Nephron progenitor cell (in vitro differentiated cells): ENCODE measurements around the gene STK33.
A peak's percentile ranks its signal among the peaks of the same experiment; 100 is the strongest.

Experiments used
- DNase-seq: peaks from one replicate; pipeline ENCODE4 v3.0.0; 2021
- H3K27ac Mint-ChIP-seq: 2 replicates; pipeline ENCODE4 v1.8.0; 2021; ENCODE audit warnings: mild to moderate bottlenecking, moderate library complexity, mixed read lengths
- H3K27me3 Mint-ChIP-seq: 2 replicates; pipeline ENCODE4 v1.8.0; 2021; ENCODE audit warnings: mild to moderate bottlenecking, low read depth, mixed read lengths; ENCODE audit not compliant: poor library complexity
- H3K36me3 Mint-ChIP-seq: 2 replicates; pipeline ENCODE4 v1.8.0; 2021; ENCODE audit warnings: low read depth, mixed read lengths
- H3K4me1 Mint-ChIP-seq: 2 replicates; pipeline ENCODE4 v1.8.0; 2021; ENCODE audit warnings: mixed read lengths
- H3K4me3 Mint-ChIP-seq: 2 replicates; pipeline ENCODE4 v1.8.0; 2021; ENCODE audit warnings: mild to moderate bottlenecking, moderate library complexity, mixed read lengths
- H3K9me3 Mint-ChIP-seq: 2 replicates; pipeline ENCODE4 v1.8.0; 2021; ENCODE audit warnings: mild to moderate bottlenecking, moderate library complexity, mixed read lengths
- TF ChIP-seq, protein P1 (sequence below): fragments of 200-600 bp; sonication (generic); IDR thresholded peaks from 2 replicates; pipeline ENCODE4 v1.5.0; 2021; ENCODE audit warnings: antibody characterized with exemption

Gene STK33

DNA sequence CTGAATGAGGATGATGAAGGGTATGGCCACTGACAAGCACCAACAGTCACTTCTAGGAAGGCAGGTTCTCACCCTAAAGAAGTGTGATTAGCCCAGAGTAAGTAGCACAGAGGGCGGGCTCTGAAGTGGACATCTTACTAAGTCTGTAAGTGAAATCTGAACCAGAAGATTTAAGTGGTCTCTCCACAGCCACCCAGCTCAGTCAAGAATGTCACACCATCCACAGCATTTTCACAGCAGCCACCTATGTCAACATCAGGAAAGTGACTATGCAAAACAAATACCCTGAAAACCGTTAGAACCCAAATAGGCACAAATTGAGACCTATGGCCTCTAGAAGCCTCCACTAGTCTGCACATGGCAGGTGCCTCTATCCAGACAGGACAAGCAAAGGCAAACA is 23.0 kb upstream of the STK33 start:
- H3K9me3 Mint-ChIP-seq, result no peaks in the 10 kb centered on the region
- no peaks in the 10 kb centered on the region for H3K36me3 Mint-ChIP-seq
- TF ChIP-seq, protein P1, sequence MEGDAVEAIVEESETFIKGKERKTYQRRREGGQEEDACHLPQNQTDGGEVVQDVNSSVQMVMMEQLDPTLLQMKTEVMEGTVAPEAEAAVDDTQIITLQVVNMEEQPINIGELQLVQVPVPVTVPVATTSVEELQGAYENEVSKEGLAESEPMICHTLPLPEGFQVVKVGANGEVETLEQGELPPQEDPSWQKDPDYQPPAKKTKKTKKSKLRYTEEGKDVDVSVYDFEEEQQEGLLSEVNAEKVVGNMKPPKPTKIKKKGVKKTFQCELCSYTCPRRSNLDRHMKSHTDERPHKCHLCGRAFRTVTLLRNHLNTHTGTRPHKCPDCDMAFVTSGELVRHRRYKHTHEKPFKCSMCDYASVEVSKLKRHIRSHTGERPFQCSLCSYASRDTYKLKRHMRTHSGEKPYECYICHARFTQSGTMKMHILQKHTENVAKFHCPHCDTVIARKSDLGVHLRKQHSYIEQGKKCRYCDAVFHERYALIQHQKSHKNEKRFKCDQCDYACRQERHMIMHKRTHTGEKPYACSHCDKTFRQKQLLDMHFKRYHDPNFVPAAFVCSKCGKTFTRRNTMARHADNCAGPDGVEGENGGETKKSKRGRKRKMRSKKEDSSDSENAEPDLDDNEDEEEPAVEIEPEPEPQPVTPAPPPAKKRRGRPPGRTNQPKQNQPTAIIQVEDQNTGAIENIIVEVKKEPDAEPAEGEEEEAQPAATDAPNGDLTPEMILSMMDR, result no peak
- DNase-seq, result no peak
- H3K4me3 Mint-ChIP-seq, result no peak overlapping the region
- H3K4me1 Mint-ChIP-seq, result peaks cover 16% of the 10 kb centered on the region
- H3K27ac Mint-ChIP-seq, result no peak overlapping the region
- peaks cover 2% of the 10 kb centered on the region for H3K27me3 Mint-ChIP-seq

DNA sequence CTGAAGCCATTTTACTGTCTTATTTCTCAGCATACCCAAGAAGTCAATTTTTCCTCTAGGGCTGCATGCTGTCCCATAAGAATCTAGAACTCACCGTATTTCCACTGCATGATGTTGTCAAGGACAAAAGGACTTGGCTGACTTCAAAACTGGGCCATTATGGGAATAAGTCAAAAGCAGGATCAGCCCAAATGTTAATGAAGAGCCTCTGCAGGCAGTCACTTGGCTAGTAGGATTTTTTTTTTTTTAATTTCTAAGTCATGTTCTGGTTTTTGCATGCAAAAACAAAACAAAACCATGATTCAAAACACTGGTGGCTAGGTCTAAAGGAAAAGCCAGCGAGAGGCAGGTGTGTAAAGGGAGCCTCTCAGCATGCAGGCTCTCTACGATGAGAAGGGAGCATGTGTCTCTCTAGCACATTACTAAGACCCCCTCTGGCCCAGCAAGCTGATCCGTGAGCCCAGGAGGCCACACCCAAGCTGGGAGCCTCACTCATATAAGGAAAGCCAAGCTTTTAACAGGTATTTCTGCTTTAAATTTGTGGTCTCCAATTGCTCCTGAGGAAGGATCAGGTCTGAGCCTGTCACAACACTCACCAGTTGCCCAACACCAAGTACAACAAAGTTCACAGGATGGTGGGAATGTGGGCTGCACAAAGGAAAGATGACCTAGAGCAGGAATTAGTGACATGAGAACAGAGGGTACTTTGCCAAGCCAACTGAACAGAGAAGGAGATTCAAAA is 21.4 kb upstream of the STK33 start:
- H3K27ac Mint-ChIP-seq, result no peak overlapping the region
- H3K36me3 Mint-ChIP-seq, result no peaks in the 10 kb centered on the region
- no peak for DNase-seq
- H3K9me3 Mint-ChIP-seq, result no peaks in the 10 kb centered on the region
- TF ChIP-seq, protein P1, result no peak
- peaks cover 24% of the 10 kb centered on the region for H3K4me1 Mint-ChIP-seq
- no peak overlapping the region for H3K4me3 Mint-ChIP-seq
- H3K27me3 Mint-ChIP-seq, result peaks cover 2% of the 10 kb centered on the region

DNA sequence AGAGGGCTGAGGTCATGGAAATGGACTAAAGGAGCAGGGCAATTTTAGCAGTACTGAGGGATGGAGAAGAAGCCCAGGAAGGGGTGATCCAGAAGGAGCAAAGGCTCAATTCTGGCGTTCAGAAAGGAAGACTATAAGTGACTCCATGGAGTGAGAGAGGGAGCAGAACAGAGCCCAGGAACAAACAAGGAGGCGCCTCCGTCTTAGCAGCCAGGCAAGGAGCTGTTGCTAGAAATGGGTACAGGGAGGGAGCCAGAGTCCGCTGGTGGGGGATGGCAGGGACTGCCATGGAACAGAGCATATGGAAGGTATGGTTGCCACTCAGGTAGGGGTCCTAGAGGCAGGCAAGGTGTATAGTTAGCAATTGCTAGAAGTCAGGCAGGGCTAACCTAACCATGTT is 20.5 kb upstream of the STK33 start:
- TF ChIP-seq, protein P1, result no peak
- no peak overlapping the region for H3K4me3 Mint-ChIP-seq
- no peaks in the 10 kb centered on the region for H3K9me3 Mint-ChIP-seq
- H3K27ac Mint-ChIP-seq, result no peak overlapping the region
- DNase-seq, result no peak
- H3K36me3 Mint-ChIP-seq, result no peaks in the 10 kb centered on the region
- peaks cover under 1% of the 10 kb centered on the region for H3K27me3 Mint-ChIP-seq
- peaks cover 31% of the 10 kb centered on the region for H3K4me1 Mint-ChIP-seq

DNA sequence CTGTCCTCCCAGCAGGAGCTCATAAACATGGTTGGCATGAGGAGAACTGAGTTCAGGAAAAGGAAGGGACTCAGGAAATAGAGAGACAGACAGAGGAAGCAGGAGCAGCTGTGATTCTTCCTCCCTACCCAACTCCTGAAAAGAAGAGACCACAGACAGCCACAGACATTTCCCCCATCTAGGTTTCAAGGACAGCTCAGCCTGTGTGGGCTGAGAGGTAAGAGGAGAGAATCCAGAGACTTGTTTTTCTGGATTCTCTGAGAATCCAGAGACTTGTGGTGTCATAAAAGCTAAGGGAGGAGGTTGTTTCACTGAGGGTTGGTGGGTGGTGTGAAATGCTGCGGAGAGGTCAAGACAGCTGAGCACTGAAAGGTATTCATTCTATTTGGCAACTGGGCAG is 19.0 kb upstream of the STK33 start:
- Mint-ChIP-seq H3K27me3 (no peaks in the 10 kb centered on the region), H3K9me3 (no peaks in the 10 kb centered on the region), H3K4me1 (peaks cover 26% of the 10 kb centered on the region), H3K27ac (peak overlapping the region; percentile 14), H3K36me3 (no peaks in the 10 kb centered on the region), H3K4me3 (no peak overlapping the region)
- TF ChIP-seq, protein P1, result no peak
- DNase-seq, result no peak

DNA sequence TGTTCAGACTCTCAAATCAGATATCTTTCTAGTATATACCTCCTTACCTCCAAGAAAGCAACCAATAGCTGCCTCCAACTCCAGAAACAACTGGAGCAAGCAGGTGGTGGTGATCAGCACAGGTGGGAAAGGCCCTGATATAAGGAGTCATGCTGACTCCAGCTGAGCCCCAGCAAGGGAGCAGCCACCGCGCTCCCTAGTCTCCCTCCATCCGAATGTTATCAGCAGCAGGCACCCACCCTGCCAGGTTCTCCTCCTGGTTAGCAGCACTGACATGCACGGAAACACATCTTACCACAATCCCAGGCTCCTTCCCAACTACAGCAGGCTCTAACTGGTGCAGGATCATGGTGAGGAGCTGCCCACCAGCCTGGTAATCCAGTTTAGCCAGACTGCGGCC is 18.5 kb upstream of the STK33 start:
- Mint-ChIP-seq H3K9me3 (no peaks in the 10 kb centered on the region), H3K27me3 (no peaks in the 10 kb centered on the region), H3K4me3 (no peak overlapping the region), H3K36me3 (no peaks in the 10 kb centered on the region), H3K4me1 (peaks cover 26% of the 10 kb centered on the region), H3K27ac (peak overlapping the region; percentile 14)
- TF ChIP-seq, protein P1, result no peak
- DNase-seq, result no peak

DNA sequence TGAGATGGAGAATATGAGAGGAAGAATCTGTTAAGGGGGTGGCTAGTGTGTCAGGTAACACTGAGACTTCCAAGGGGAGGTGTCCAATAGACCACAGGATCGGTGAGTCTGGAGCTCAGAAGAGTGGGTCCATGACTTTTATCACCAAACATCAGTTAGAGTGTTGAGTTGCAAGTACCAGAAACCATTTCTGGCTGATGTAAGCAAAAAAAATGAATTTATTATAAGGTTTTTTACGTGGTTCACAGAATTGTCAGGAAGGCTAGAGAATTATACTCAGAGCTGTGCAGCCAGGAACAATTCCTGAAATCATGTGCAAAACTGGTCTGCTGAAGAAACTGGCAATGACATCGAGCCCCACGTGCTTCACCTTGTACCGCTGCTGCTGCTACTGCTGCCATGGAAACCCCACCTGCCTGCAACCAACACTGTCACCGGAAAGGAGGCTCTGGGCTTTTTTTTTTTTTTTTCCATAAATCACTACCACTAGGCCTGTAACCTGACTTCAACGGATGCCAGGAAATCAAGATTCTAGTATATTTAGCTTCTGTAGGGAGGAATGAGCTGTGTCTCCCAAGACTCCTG is 16.6 kb upstream of the STK33 start:
- Mint-ChIP-seq H3K4me1 (peaks cover 26% of the 10 kb centered on the region), H3K27me3 (peaks cover 6% of the 10 kb centered on the region), H3K9me3 (no peaks in the 10 kb centered on the region), H3K27ac (peak overlapping the region; percentile 17), H3K4me3 (no peak overlapping the region), H3K36me3 (no peaks in the 10 kb centered on the region)
- TF ChIP-seq, protein P1, result no peak
- peak; percentile 39 for DNase-seq
